Thyroid gland (tissue), 4 donors: Measurements from ENCODE around the gene RPL31. TPM values are rescaled to one million over a fixed set of nuclear protein-coding genes. Genes with fewer than 3 reads are reported as not detected.

Source experiments
- DNase-seq, 2 donors: peaks; one replicate each; pipeline ENCODE4 v3.0.0-alpha.2; 2019
- H3K27ac ChIP-seq, 3 donors: fragments of 200-600 bp; sonication (generic); 1 replicate in 2 of 3; 2 replicates in 1 of 3; pipeline ENCODE4 v1.5.1; 2016 to 2019; ENCODE audit warnings: mild to moderate bottlenecking in 1 of 3, moderate library complexity in 1 of 3
- H3K27me3 ChIP-seq: fragments of 200-600 bp; sonication (generic); one replicate; pipeline ENCODE4 v1.5.1; 2019
- H3K36me3 ChIP-seq, 2 donors: fragments of 200-600 bp; sonication (generic); one replicate each; pipeline ENCODE4 v1.5.1; 2016 to 2019
- H3K4me1 ChIP-seq, 2 donors: fragments of 200-600 bp; sonication (generic); one replicate each; pipeline ENCODE4 v1.5.1; 2017 to 2019
- H3K4me3 ChIP-seq, 3 donors: fragments of 200-600 bp; sonication (generic); replicated peaks in 1 of 3; 1 replicate in 2 of 3; 2 replicates in 1 of 3; pipeline ENCODE4 v1.5.1; 2016; ENCODE audit warnings: mild to moderate bottlenecking in 1 of 3
- H3K9me3 ChIP-seq: fragments of 200-600 bp; sonication (generic); one replicate; pipeline ENCODE4 v1.5.1; 2017
- CTCF ChIP-seq, 6 experiments: fragments of 200-600 bp in 3 of 6; fragments of 450-650 bp in 3 of 6; sonication (generic) in 3 of 6; IDR thresholded peaks; one replicate each; pipeline ENCODE4 v1.5.1; 2016 to 2019; ENCODE audit warnings: antibody characterized with exemption in 6 of 6, mild to moderate bottlenecking in 2 of 6, inconsistent platforms in 1 of 6, moderate library complexity in 1 of 6
- POLR2A ChIP-seq, 2 donors: fragments of 450-650 bp; IDR thresholded peaks; one replicate each; pipeline ENCODE4 v1.6.1; 2017; ENCODE audit warnings: antibody characterized with exemption in 2 of 2, mild to moderate bottlenecking in 2 of 2, moderate library complexity in 1 of 2
- WGBS, 2 donors: methylation state at CpG; one replicate each; pipeline ENCODE4 v1.1.5; 2017; 5-methylcytosine and 5-hydroxymethylcytosine counted together
- intact Hi-C: fragments of 100-400 bp; cut with DNase I; formaldehyde crosslinking; loops from one replicate; pipeline ENCODE4 v1.15.1; 2023
- total RNA-seq, 4 donors: library from RNA; depleted of rRNA; stranded (reverse); fragments of >200 nt; gene quantifications; one replicate each; pipeline ENCODE4 v1.2.3, GENCODE V29; 2016

Gene RPL31
- total RNA-seq, 4 donors from 2014 or later, result 216 to 1,406 (median 718) TPM

GRCh38 chr2:101012706-101013181 lies 10.7 kb downstream of the RPL31 start:
- H3K36me3 ChIP-seq, result peaks cover 0 to 19% of the 10 kb centered on the region in 2 donors

GRCh38 chr2:101014264-101014857 lies 12.3 kb downstream of the RPL31 start:
- 94% methylated on average over 6 of the region's 6 CpGs for WGBS, 2 donors
- no peak for TF ChIP-seq CTCF (IDR thresholded peaks at IDR 0.05)
- no peak for TF ChIP-seq POLR2A (IDR thresholded peaks at IDR 0.05)
- H3K9me3 ChIP-seq, result no peaks in the 10 kb centered on the region

More at GRCh38 chr2:101012706-101013181, 10.7 kb downstream of the RPL31 start:
- no peaks in the 10 kb centered on the region for H3K27me3 ChIP-seq
- H3K9me3 ChIP-seq, result no peaks in the 10 kb centered on the region
- 40 to 41% methylated on average over 5 of the region's 5 CpGs for WGBS, 2 donors
- intact Hi-C loops, result loop anchor here (5.0 kb wide), 2 partner anchors 140 to 195 kb away; partner anchors contain the start of gene TBC1D8
- no peaks in the 10 kb centered on the region for H3K4me1 ChIP-seq
- no peak overlapping the region for H3K4me3 ChIP-seq
- TF ChIP-seq CTCF (IDR thresholded peaks at IDR 0.05), result peak; percentile 56 to 92 (median 77)
- no peak for TF ChIP-seq POLR2A (IDR thresholded peaks at IDR 0.05)
- H3K27ac ChIP-seq, result no peak overlapping the region
- peak; percentile 20 to 26 for DNase-seq

DNA sequence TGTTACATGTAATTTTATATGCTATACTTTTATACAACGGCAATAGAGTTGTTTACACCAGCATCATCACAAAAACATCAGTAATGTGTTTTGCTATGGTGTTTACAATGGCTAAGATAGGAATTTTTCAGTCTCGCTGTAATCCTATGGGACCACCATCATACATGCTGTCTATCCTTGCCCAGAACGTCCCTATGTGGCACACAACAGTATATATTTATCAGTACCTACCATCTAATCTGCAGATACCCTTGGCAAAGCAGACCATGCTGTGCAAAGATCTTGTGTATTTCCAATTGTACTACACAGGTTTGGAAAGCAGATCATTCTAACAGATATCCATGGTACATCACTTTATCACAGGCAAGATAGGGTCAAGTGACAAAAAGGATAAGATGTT lies 15.3 kb downstream of the RPL31 start:
- DNase-seq, result no peak
- TF ChIP-seq POLR2A (IDR thresholded peaks at IDR 0.05), result no peak
- no peak for TF ChIP-seq CTCF (IDR thresholded peaks at IDR 0.05)
- Histone ChIP-seq H3K4me1 (no peaks in the 10 kb centered on the region), H3K27me3 (no peaks in the 10 kb centered on the region), H3K9me3 (no peaks in the 10 kb centered on the region), H3K27ac (no peak overlapping the region), H3K36me3 (no peaks in the 10 kb centered on the region), H3K4me3 (no peak overlapping the region)
- WGBS, 2 donors, result 89 to 94% methylated on average over 3 of the region's 3 CpGs
- intact Hi-C loops, result no loop called here

More at GRCh38 chr2:101014264-101014857, 12.3 kb downstream of the RPL31 start:
- peaks cover 0 to 10% of the 10 kb centered on the region in 2 donors for H3K36me3 ChIP-seq
- intact Hi-C loops, result loop anchor here (5.0 kb wide), 2 partner anchors 138 to 193 kb away; partner anchors contain the start of gene TBC1D8
- H3K4me3 ChIP-seq, result no peak overlapping the region
- no peaks in the 10 kb centered on the region for H3K4me1 ChIP-seq
- no peak for DNase-seq
- H3K27me3 ChIP-seq, result no peaks in the 10 kb centered on the region
- H3K27ac ChIP-seq, result no peak overlapping the region

- Histone ChIP-seq H3K36me3 (no peaks in the 10 kb centered on the region), H3K4me1 (no peaks in the 10 kb centered on the region), H3K4me3 (no peak overlapping the region), H3K27me3 (no peaks in the 10 kb centered on the region), H3K27ac (no peak overlapping the region), H3K9me3 (no peaks in the 10 kb centered on the region)
- WGBS, 2 donors, result 40 to 47% methylated on average over 8 of the region's 8 CpGs
- peak; percentile 43 to 46 for DNase-seq
- TF ChIP-seq CTCF (IDR thresholded peaks at IDR 0.05) (no peak), POLR2A (IDR thresholded peaks at IDR 0.05) (no peak)
- intact Hi-C loops, result no loop called here
These were observed 16.8 kb downstream of the RPL31 start for GRCh38 chr2:101018934-101019333.

- no peaks in the 10 kb centered on the region for H3K4me1 ChIP-seq
- intact Hi-C loops, result no loop called here
- no peak overlapping the region for H3K27ac ChIP-seq
- TF ChIP-seq POLR2A (IDR thresholded peaks at IDR 0.05) (no peak), CTCF (IDR thresholded peaks at IDR 0.05) (no peak)
- no peaks in the 10 kb centered on the region for H3K27me3 ChIP-seq
- no peak for DNase-seq
- no peaks in the 10 kb centered on the region for H3K36me3 ChIP-seq
- WGBS, 2 donors, result 93 to 95% methylated on average over 16 of the region's 16 CpGs
- H3K4me3 ChIP-seq, result no peak overlapping the region
- H3K9me3 ChIP-seq, result no peaks in the 10 kb centered on the region
These were observed 20.1 kb downstream of the RPL31 start for GRCh38 chr2:101022221-101022620.
